K562 (cell line): ENCODE measurements around the gene PRICKLE2. TPM values are rescaled to one million over a fixed set of nuclear protein-coding genes. Genes with fewer than 3 reads are reported as not detected.

Experiments
- ATAC-seq: fragments of 200-7000 bp; cut with Tn5 transposase; 3 replicates; pipeline ENCODE4 v1.9.1; 2020; ENCODE audit warnings: moderate library complexity
- BruUV-seq: library from RNA; stranded (reverse); fragments of 400-500 nt; replicated peaks from 2 replicates; lab custom pipeline; 2021; lab: Mats Ljungman, UMichigan
- CTCF ChIA-PET: fragments of 300-600 bp; formaldehyde crosslinking; extraction: SDS; loops from one replicate; lab custom pipeline; 2021; ENCODE audit warnings: low intra/inter-chr PET ratio; lab: Yijun Ruan, JAX
- POLR2A ChIA-PET: fragments of 300-600, 350-650 bp; sonication (Branson Sonifier 250); formaldehyde crosslinking; extraction: SDS; loops from one replicate; lab custom pipeline; 2021; ENCODE audit warnings: antibody characterized with exemption, inconsistent platforms; lab: Yijun Ruan, JAX
- DNase-seq, 4 experiments: peaks; one replicate each; pipeline versions ENCODE4 v3.0.0 to v3.0.0-alpha.2; 2011 to 2018; ENCODE audit warnings: low spot score in 3 of 4, mixed read lengths in 3 of 4; ENCODE audit errors: extremely low read depth in 1 of 4
- FAIRE-seq: peaks from 2 replicates; lab custom pipeline; 2011; peaks lifted over from hg19 to GRCh38; lab: Jason Lieb, UNC
- H2AFZ ChIP-seq: 2 replicates; pipeline ENCODE4 v1.6.0; 2011; ENCODE audit warnings: low read depth, low read length, control low read depth, inconsistent platforms
- H3K27ac ChIP-seq: fragments of 200-600 bp; 3 replicates; pipeline ENCODE4 v1.8.0; 2011; ENCODE audit warnings: low read depth, mild to moderate bottlenecking, control low read depth, inconsistent platforms, low read length, moderate library complexity, mixed read lengths; ENCODE audit errors: extremely low read depth
- H3K27me3 ChIP-seq, 2 experiments: fragments of 300-600 bp in 1 of 2; 2 replicates in 1 of 2; 3 replicates in 1 of 2; pipeline versions ENCODE4 v1.6.0 to v1.8.0; 2011; ENCODE audit warnings: inconsistent platforms in 2 of 2, low read length in 2 of 2, mild to moderate bottlenecking in 1 of 2, mixed read lengths in 1 of 2, moderate library complexity in 1 of 2; ENCODE audit not compliant: control insufficient read depth in 2 of 2, insufficient read depth in 2 of 2
- H3K36me3 ChIP-seq: fragments of 300-600 bp; 3 replicates; pipeline ENCODE4 v1.8.0; 2011; ENCODE audit warnings: mild to moderate bottlenecking, low read length, inconsistent platforms; ENCODE audit not compliant: control insufficient read depth, insufficient read depth
- H3K4me1 ChIP-seq, 2 experiments: fragments of 200-600 bp in 1 of 2; replicated peaks in 1 of 2; 2 replicates in 1 of 2; 3 replicates in 1 of 2; pipeline versions ENCODE4 v1.5.1 to v1.8.0; 2011; ENCODE audit warnings: inconsistent platforms in 2 of 2, low read length in 2 of 2, mild to moderate bottlenecking in 1 of 2, mixed read lengths in 1 of 2, moderate library complexity in 1 of 2; ENCODE audit not compliant: control insufficient read depth in 2 of 2, insufficient read depth in 2 of 2
- H3K4me2 ChIP-seq: 2 replicates; pipeline ENCODE4 v1.6.1; 2011; ENCODE audit warnings: low read length, control low read depth, inconsistent platforms, mixed read lengths; ENCODE audit not compliant: insufficient read depth
- H3K4me3 ChIP-seq: fragments of 200-600 bp; sonication (generic), shearing (Covaris generic); 2 replicates; pipeline ENCODE4 v1.5.1; 2016; ENCODE audit warnings: control low read depth, inconsistent platforms
- H3K79me2 ChIP-seq: fragments of 200-600 bp; 3 replicates; pipeline ENCODE4 v1.8.0; 2011; ENCODE audit warnings: low read length, inconsistent platforms; ENCODE audit not compliant: control insufficient read depth, insufficient read depth
- H3K9ac ChIP-seq, 2 experiments: 2 replicates each; pipeline versions ENCODE4 v1.6.0 to v1.6.1; 2011; ENCODE audit warnings: low read depth in 2 of 2, low read length in 2 of 2, control low read depth in 1 of 2, inconsistent platforms in 1 of 2, mild to moderate bottlenecking in 1 of 2, mixed read lengths in 1 of 2; ENCODE audit not compliant: insufficient read depth in 1 of 2
- H3K9me1 ChIP-seq: one replicate; pipeline ENCODE4 v1.6.0; 2011; ENCODE audit warnings: inconsistent platforms, mild to moderate bottlenecking, low read length, moderate library complexity; ENCODE audit not compliant: control insufficient read depth, insufficient read depth
- H3K9me3 ChIP-seq: replicated peaks from 2 replicates; pipeline ENCODE4 v1.5.1; 2011; ENCODE audit warnings: low read depth, low read length, inconsistent platforms; ENCODE audit not compliant: control insufficient read depth, insufficient read depth
- H4K20me1 ChIP-seq: replicated peaks from 2 replicates; pipeline ENCODE4 v1.6.1; 2011; ENCODE audit warnings: low read length, inconsistent platforms, mixed read lengths; ENCODE audit not compliant: control insufficient read depth, insufficient read depth
- C11orf30 ChIP-seq: fragments of 450-650 bp; IDR thresholded peaks from 2 replicates; pipeline ENCODE4 v1.6.1; 2016; ENCODE audit warnings: low read depth, mild to moderate bottlenecking
- CC2D1A ChIP-seq: fragments of 450-650 bp; IDR thresholded peaks from 2 replicates; pipeline ENCODE4 v1.6.1; 2017; ENCODE audit warnings: mild to moderate bottlenecking
- FOXP4 ChIP-seq: sonication (generic); formaldehyde crosslinking; IDR thresholded peaks from 2 replicates; pipeline ENCODE4 v1.8.0; 2022; ENCODE audit warnings: mild to moderate bottlenecking, missing genetic modification reagents, borderline replicate concordance
- KAT2B ChIP-seq: IDR thresholded peaks from one replicate; pipeline ENCODE4 v1.6.1; 2012; ENCODE audit warnings: low read depth, mild to moderate bottlenecking, control low read depth, inconsistent platforms, low read length, moderate library complexity
- MEF2D ChIP-seq: conservative IDR thresholded peaks from 2 replicates; pipeline ENCODE4 v1.6.1; 2016; ENCODE audit warnings: low read depth, missing genetic modification characterization, missing compliant biosample characterization
- MTA1 ChIP-seq: fragments of 450-650 bp; IDR thresholded peaks from 2 replicates; pipeline ENCODE4 v1.6.1; 2017; ENCODE audit warnings: borderline replicate concordance
- NFYB ChIP-seq: IDR thresholded peaks from 2 replicates; pipeline ENCODE4 v1.6.1; 2011; ENCODE audit warnings: mild to moderate bottlenecking, moderate library complexity; ENCODE audit not compliant: insufficient read length; ENCODE audit errors: extremely low read depth
- RB1 ChIP-seq: fragments of 450-650 bp; IDR thresholded peaks from 2 replicates; pipeline ENCODE4 v1.6.1; 2017; ENCODE audit warnings: low read depth, mild to moderate bottlenecking
- RERE ChIP-seq: sonication (generic); formaldehyde crosslinking; IDR thresholded peaks from 2 replicates; pipeline ENCODE4 v1.8.0; 2023; ENCODE audit warnings: missing genetic modification reagents, mild to moderate bottlenecking, borderline replicate concordance
- SRSF9 ChIP-seq: fragments of 200-400 bp; formaldehyde crosslinking; IDR thresholded peaks from 2 replicates; pipeline ENCODE4 v1.6.1; 2017; ENCODE audit warnings: low read depth, low read length, borderline replicate concordance
- ZNF217 ChIP-seq: sonication (generic); formaldehyde crosslinking; IDR thresholded peaks from 2 replicates; pipeline ENCODE4 v1.8.0; 2022; ENCODE audit warnings: mild to moderate bottlenecking, missing genetic modification reagents
- ZNF274 ChIP-seq: IDR thresholded peaks from 2 replicates; pipeline ENCODE4 v1.6.1; 2011; ENCODE audit warnings: low read depth, mild to moderate bottlenecking, low read length, moderate library complexity, borderline replicate concordance
- ZNF316 ChIP-seq: fragments of 450-650 bp; IDR thresholded peaks from 2 replicates; pipeline ENCODE4 v1.6.1; 2016
- ZNF395 ChIP-seq: fragments of 200-800 bp; sonication (Bioruptor generic); IDR thresholded peaks from 2 replicates; pipeline ENCODE4 v1.6.1; 2017; ENCODE audit warnings: missing genetic modification characterization, missing compliant biosample characterization
- WGBS: fragments of 100-300 bp; shearing (Covaris generic); methylation state at CpG from one replicate; pipeline ENCODE4 v1.1.6; 2016; ENCODE audit warnings: low coverage, mixed read lengths; ENCODE audit not compliant: insufficient coverage; ENCODE audit errors: missing lambda C conversion rate; 5-methylcytosine and 5-hydroxymethylcytosine counted together
- in situ Hi-C: fragments of 300-500 bp; cut with MboI; formaldehyde crosslinking; loops from 4 replicates; pipeline ENCODE4 v1.15.0; 2018; ENCODE audit warnings: inconsistent platforms, mixed read lengths
- intact Hi-C: fragments of 100-400 bp; cut with micrococcal nuclease; formaldehyde crosslinking; loops from 2 replicates; pipeline ENCODE4 v1.14.2; 2022
- polyA plus RNA-seq, 8 experiments: library from polyadenylated mRNA; depleted of rRNA in 4 of 8; stranded (reverse) in 5 of 8; unstranded in 3 of 8; fragments of >200 nt; fragmentation: Nextera tagmentation in 2 of 8; fragmentation: Illumina TruSeq in 1 of 8; extraction: Ambion mirVana in 2 of 8; extraction: Trizol in 1 of 8; gene quantifications; 2 replicates each; pipeline versions ENCODE4 v1.2.1 to v1.2.3, GENCODE V29; 2011 to 2014; ENCODE audit warnings: inconsistent platforms in 1 of 8, missing spikeins in 1 of 8
- total RNA-seq, 7 experiments: library from RNA; depleted of rRNA in 6 of 7; stranded (reverse); fragments of >200 nt in 6 of 7; fragmentation: Illumina TruSeq in 2 of 7; extraction: Trizol in 2 of 7; gene quantifications; 2 replicates each; pipeline versions ENCODE4 v1.2.1 to v1.2.3, GENCODE V29; 2011 to 2021; ENCODE audit warnings: low replicate concordance in 1 of 7

Gene PRICKLE2
- total and polyA plus RNA-seq, 9 of the 15 experiments (the other 6 are each of a cell fraction or from before 2014, with no cell fraction given) = 0.07 to 0.09 TPM; not detected in 7

GRCh38 chr3:64063207-64063982, 161.9 kb downstream of the PRICKLE2 start:
- H4K20me1 ChIP-seq = no peaks in the 10 kb centered on the region
- no peaks in the 10 kb centered on the region for H3K4me1 ChIP-seq
- no peak overlapping the region for H3K4me3 ChIP-seq
- intact Hi-C loops = no loop called here
- ATAC-seq (no peak), FAIRE-seq (no peak), DNase-seq (no peak)
- ChIA-PET POLR2A (no interaction called here), CTCF (no interaction called here)
- BruUV-seq = no TSS peak
- 4% methylated on average over 5 of the region's 5 CpGs for WGBS
- in situ Hi-C loops = no loop called here
- H3K9ac ChIP-seq = no peak overlapping the region
- no peak overlapping the region for H2AFZ ChIP-seq
- H3K9me1 ChIP-seq = no peaks in the 10 kb centered on the region
- no peak overlapping the region for H3K27ac ChIP-seq
- no peaks in the 10 kb centered on the region for H3K36me3 ChIP-seq
- H3K4me2 ChIP-seq = no peak overlapping the region
- H3K79me2 ChIP-seq = no peaks in the 10 kb centered on the region
- H3K27me3 ChIP-seq = no peaks in the 10 kb centered on the region
- no peaks in the 10 kb centered on the region for H3K9me3 ChIP-seq
- TF ChIP-seq ZNF395 (CRISPR knock-in tag) (no peak), FOXP4 (CRISPR knock-in tag) (no peak), CC2D1A (no peak), KAT2B (no peak), NFYB (no peak), SRSF9 (no peak), RERE (CRISPR knock-in tag) (no peak), MTA1 (no peak), C11orf30 (no peak), MEF2D (tag) (no peak), RB1 (no peak), ZNF217 (CRISPR knock-in tag) (no peak), ZNF274 (no peak), ZNF316 (no peak)
